C1 segment of cervical spinal cord (tissue), 14 donors: ENCODE results near the gene TP53AIP1.
A peak's percentile ranks its signal among the peaks of the same experiment; 100 is the strongest.

Experiments
- DNase-seq, 14 donors: peaks; one replicate each; lab custom pipeline; 2025; lab: John Stamatoyannopoulos, UW

The TP53AIP1 gene

GRCh38 chr11:128906185-128907050, 36.3 kb downstream of the TP53AIP1 start:
- DNase-seq, result peak in 4 of 14 donors; percentile 14 to 55 (median 22)

- peak in 2 of 14 donors; percentile 29 to 42 for DNase-seq
These were observed 37.1 kb downstream of the TP53AIP1 start for GRCh38 chr11:128905345-128906184.

GRCh38 chr11:128904656-128905344, 37.9 kb downstream of the TP53AIP1 start:
- DNase-seq, result peak in 1 of 14 donors; percentile 29

GRCh38 chr11:128904303-128904655, 38.4 kb downstream of the TP53AIP1 start:
- DNase-seq, result no peak

GRCh38 chr11:128903248-128904061, 39.2 kb downstream of the TP53AIP1 start:
- DNase-seq, result peak in 8 of 14 donors; percentile 11 to 57 (median 38)

- DNase-seq, result no peak
These were observed 40.1 kb downstream of the TP53AIP1 start for GRCh38 chr11:128902515-128903066.

- no peak for DNase-seq
These were observed 40.8 kb downstream of the TP53AIP1 start for GRCh38 chr11:128901653-128902514.

GRCh38 chr11:128900468-128900867, 42.2 kb downstream of the TP53AIP1 start:
- DNase-seq, result peak in 1 of 14 donors; percentile 83

- no peak for DNase-seq
These were observed 43.9 kb downstream of the TP53AIP1 start for GRCh38 chr11:128898580-128899344.

GRCh38 chr11:128897826-128898225, 44.8 kb downstream of the TP53AIP1 start:
- DNase-seq, result no peak

- DNase-seq, result no peak
These were observed 46.3 kb downstream of the TP53AIP1 start for GRCh38 chr11:128896356-128896755.

GRCh38 chr11:128895526-128895925, 47.1 kb downstream of the TP53AIP1 start:
- no peak for DNase-seq

GRCh38 chr11:128894685-128895084, 48.0 kb downstream of the TP53AIP1 start:
- DNase-seq, result peak in 1 of 14 donors; percentile 13

GRCh38 chr11:128894286-128894681, 48.4 kb downstream of the TP53AIP1 start:
- no peak for DNase-seq

GRCh38 chr11:128893578-128894285, 48.9 kb downstream of the TP53AIP1 start:
- no peak for DNase-seq

GRCh38 chr11:128892866-128893565, 49.7 kb downstream of the TP53AIP1 start:
- peak in 1 of 14 donors; percentile 41 for DNase-seq

- no peak for DNase-seq
These were observed 50.7 kb downstream of the TP53AIP1 start for GRCh38 chr11:128891913-128892398.
